Glutamatergic neuron (in vitro differentiated cells): Measurements from ENCODE around the gene MYRIP. TPM values are rescaled to one million over a fixed set of nuclear protein-coding genes. Genes with fewer than 3 reads are reported as not detected.
"Not testable (repeated sequence)": the region's sequence is repeated elsewhere in the genome, so short reads cannot be mapped to it uniquely, and the experiment has no call there.

ENCODE experiments used
- DNase-seq: peaks from one replicate; pipeline ENCODE4 v3.0.0; 2022
- H3K27ac Mint-ChIP-seq: one replicate; pipeline ENCODE4 v1.8.0; 2020; ENCODE audit warnings: mild to moderate bottlenecking, mixed read lengths, inconsistent platforms; ENCODE audit not compliant: unreplicated experiment
- H3K27me3 Mint-ChIP-seq: one replicate; pipeline ENCODE4 v1.8.0; 2020; ENCODE audit warnings: mild to moderate bottlenecking, moderate library complexity, mixed read lengths, inconsistent platforms; ENCODE audit not compliant: unreplicated experiment
- H3K36me3 Mint-ChIP-seq: one replicate; pipeline ENCODE4 v1.8.0; 2020; ENCODE audit warnings: mild to moderate bottlenecking, mixed read lengths, inconsistent platforms; ENCODE audit not compliant: unreplicated experiment
- H3K4me1 Mint-ChIP-seq: one replicate; pipeline ENCODE4 v1.8.0; 2020; ENCODE audit warnings: mild to moderate bottlenecking, low read depth, mixed read lengths, inconsistent platforms; ENCODE audit not compliant: unreplicated experiment
- H3K4me3 Mint-ChIP-seq: one replicate; pipeline ENCODE4 v1.8.0; 2020; ENCODE audit warnings: mild to moderate bottlenecking, mixed read lengths, inconsistent platforms; ENCODE audit not compliant: unreplicated experiment
- H3K9me3 Mint-ChIP-seq: one replicate; pipeline ENCODE4 v1.8.0; 2020; ENCODE audit warnings: mild to moderate bottlenecking, moderate library complexity, mixed read lengths, inconsistent platforms; ENCODE audit not compliant: unreplicated experiment
- CTCF ChIP-seq: fragments of 200-600 bp; sonication (generic); IDR thresholded peaks from one replicate; pipeline ENCODE4 v1.5.0; 2021; ENCODE audit not compliant: partially characterized antibody, unreplicated experiment
- total RNA-seq: library from RNA; stranded (reverse); fragmentation: NEBNext Ultra II Directional; extraction: Animal tissue kit (Norgen Biotek cat#: 25700); gene quantifications from one replicate; pipeline ENCODE4 v1.2.1, GENCODE V29; 2021; ENCODE audit not compliant: unreplicated experiment

MYRIP gene
- total RNA-seq, 1 donor from 2014 or later, result 1.8 TPM

- Mint-ChIP-seq H3K36me3 (no peaks in the 10 kb centered on the region), H3K9me3 (no peaks in the 10 kb centered on the region), H3K27me3 (no peaks in the 10 kb centered on the region), H3K27ac (no peak overlapping the region), H3K4me3 (no peak overlapping the region), H3K4me1 (no peaks in the 10 kb centered on the region)
- TF ChIP-seq CTCF, result no peak
- DNase-seq, result no peak
These were observed 248.4 kb downstream of the MYRIP start for GRCh38 chr3:40057786-40058185.

- no peaks in the 10 kb centered on the region for H3K36me3 Mint-ChIP-seq
- H3K27ac Mint-ChIP-seq, result no peak overlapping the region
- TF ChIP-seq CTCF, result no peak
- H3K9me3 Mint-ChIP-seq, result no peaks in the 10 kb centered on the region
- no peak overlapping the region for H3K4me3 Mint-ChIP-seq
- DNase-seq, result no peak
- H3K27me3 Mint-ChIP-seq, result no peaks in the 10 kb centered on the region
- no peaks in the 10 kb centered on the region for H3K4me1 Mint-ChIP-seq
These were observed 259.2 kb downstream of the MYRIP start for GRCh38 chr3:40068636-40069035.

- H3K4me3 Mint-ChIP-seq, result no peak overlapping the region
- H3K4me1 Mint-ChIP-seq, result no peaks in the 10 kb centered on the region
- H3K27ac Mint-ChIP-seq, result no peak overlapping the region
- no peaks in the 10 kb centered on the region for H3K36me3 Mint-ChIP-seq
- no peak for TF ChIP-seq CTCF
- H3K9me3 Mint-ChIP-seq, result no peaks in the 10 kb centered on the region
- no peak for DNase-seq
- H3K27me3 Mint-ChIP-seq, result peaks cover 3% of the 10 kb centered on the region
These were observed 261.4 kb downstream of the MYRIP start for GRCh38 chr3:40070816-40071215.

GRCh38 chr3:40071683-40072238 is 262.4 kb downstream of the MYRIP start:
- H3K27me3 Mint-ChIP-seq, result peaks cover 3% of the 10 kb centered on the region
- no peaks in the 10 kb centered on the region for H3K4me1 Mint-ChIP-seq
- H3K27ac Mint-ChIP-seq, result no peak overlapping the region
- H3K4me3 Mint-ChIP-seq, result no peak overlapping the region
- H3K9me3 Mint-ChIP-seq, result no peaks in the 10 kb centered on the region
- H3K36me3 Mint-ChIP-seq, result peaks cover under 1% of the 10 kb centered on the region
- DNase-seq, result no peak
- no peak for TF ChIP-seq CTCF

GRCh38 chr3:40073310-40074007 is 264.1 kb downstream of the MYRIP start:
- no peak for TF ChIP-seq CTCF
- no peaks in the 10 kb centered on the region for H3K4me1 Mint-ChIP-seq
- peaks cover 3% of the 10 kb centered on the region for H3K27me3 Mint-ChIP-seq
- no peak for DNase-seq
- no peak overlapping the region for H3K27ac Mint-ChIP-seq
- H3K36me3 Mint-ChIP-seq, result peaks cover 4% of the 10 kb centered on the region
- H3K4me3 Mint-ChIP-seq, result no peak overlapping the region
- H3K9me3 Mint-ChIP-seq, result no peaks in the 10 kb centered on the region

GRCh38 chr3:40077139-40077538 is 267.7 kb downstream of the MYRIP start:
- not testable (repeated sequence) for DNase-seq, H3K27ac Mint-ChIP-seq, H3K27me3 Mint-ChIP-seq, H3K36me3 Mint-ChIP-seq, H3K4me1 Mint-ChIP-seq, H3K9me3 Mint-ChIP-seq, H3K4me3 Mint-ChIP-seq

GRCh38 chr3:40077828-40078492 is 268.6 kb downstream of the MYRIP start:
- not testable (repeated sequence) for H3K36me3 Mint-ChIP-seq, H3K27ac Mint-ChIP-seq, H3K27me3 Mint-ChIP-seq, H3K9me3 Mint-ChIP-seq, H3K4me3 Mint-ChIP-seq, DNase-seq, H3K4me1 Mint-ChIP-seq
